ENCODE data around the gene COL16A1.

DNA sequence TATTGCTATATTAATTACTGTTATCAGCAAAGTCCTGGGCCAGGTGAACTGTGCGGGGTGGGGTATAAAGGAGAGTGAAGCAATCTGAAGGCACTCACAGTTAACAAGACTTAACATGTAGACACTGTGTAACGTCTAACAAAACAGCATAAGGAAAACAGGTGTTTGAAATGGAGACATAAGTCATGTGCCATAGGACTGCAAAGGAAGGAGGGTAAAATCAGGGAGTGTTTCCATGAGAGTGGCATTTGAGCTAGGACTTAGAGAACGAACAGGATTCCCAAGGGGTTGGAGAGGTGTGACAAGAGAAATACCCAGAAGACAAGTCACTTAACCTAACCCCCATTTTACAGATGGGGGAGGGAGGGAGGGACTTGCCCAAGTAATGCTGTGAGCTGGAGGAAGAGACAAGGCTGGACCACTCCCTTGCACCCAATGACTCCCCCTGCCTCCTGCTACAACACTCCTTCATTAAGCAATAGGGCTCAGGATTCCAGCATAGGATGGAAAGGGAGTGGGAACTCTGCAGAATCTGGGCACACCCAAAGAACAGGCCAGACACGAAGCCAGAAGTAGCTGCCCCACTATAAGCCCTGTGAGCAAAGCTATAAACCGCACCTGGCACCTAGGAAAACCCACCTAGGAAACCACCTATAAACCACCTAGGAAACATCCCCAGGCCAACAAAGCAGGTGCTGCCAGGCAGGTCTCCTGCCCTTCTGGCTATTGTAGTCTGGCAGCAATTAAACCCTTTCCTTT, 65.7 kb downstream of the COL16A1 start:
- TF ChIP-seq, protein P1, sequence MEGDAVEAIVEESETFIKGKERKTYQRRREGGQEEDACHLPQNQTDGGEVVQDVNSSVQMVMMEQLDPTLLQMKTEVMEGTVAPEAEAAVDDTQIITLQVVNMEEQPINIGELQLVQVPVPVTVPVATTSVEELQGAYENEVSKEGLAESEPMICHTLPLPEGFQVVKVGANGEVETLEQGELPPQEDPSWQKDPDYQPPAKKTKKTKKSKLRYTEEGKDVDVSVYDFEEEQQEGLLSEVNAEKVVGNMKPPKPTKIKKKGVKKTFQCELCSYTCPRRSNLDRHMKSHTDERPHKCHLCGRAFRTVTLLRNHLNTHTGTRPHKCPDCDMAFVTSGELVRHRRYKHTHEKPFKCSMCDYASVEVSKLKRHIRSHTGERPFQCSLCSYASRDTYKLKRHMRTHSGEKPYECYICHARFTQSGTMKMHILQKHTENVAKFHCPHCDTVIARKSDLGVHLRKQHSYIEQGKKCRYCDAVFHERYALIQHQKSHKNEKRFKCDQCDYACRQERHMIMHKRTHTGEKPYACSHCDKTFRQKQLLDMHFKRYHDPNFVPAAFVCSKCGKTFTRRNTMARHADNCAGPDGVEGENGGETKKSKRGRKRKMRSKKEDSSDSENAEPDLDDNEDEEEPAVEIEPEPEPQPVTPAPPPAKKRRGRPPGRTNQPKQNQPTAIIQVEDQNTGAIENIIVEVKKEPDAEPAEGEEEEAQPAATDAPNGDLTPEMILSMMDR (conservative IDR thresholded peaks at IDR 0.05; ENCODE audit: low read length), result no peak
- TF ChIP-seq EZH2phosphoT487 (IDR thresholded peaks at IDR 0.05; ENCODE audit: borderline replicate concordance), result no peak

Measured in Loucy (cell line).